SKM-1 (cell line): ENCODE measurements around the gene CDKAL1.

Experiments
- DNase-seq: peaks from one replicate; lab custom pipeline; 2025; ENCODE audit not compliant: unreplicated experiment; lab: John Stamatoyannopoulos, UW

CDKAL1 gene

GRCh38 chr6:20789162-20789561 is 254.9 kb downstream of the CDKAL1 start:
- no peak for DNase-seq

DNA sequence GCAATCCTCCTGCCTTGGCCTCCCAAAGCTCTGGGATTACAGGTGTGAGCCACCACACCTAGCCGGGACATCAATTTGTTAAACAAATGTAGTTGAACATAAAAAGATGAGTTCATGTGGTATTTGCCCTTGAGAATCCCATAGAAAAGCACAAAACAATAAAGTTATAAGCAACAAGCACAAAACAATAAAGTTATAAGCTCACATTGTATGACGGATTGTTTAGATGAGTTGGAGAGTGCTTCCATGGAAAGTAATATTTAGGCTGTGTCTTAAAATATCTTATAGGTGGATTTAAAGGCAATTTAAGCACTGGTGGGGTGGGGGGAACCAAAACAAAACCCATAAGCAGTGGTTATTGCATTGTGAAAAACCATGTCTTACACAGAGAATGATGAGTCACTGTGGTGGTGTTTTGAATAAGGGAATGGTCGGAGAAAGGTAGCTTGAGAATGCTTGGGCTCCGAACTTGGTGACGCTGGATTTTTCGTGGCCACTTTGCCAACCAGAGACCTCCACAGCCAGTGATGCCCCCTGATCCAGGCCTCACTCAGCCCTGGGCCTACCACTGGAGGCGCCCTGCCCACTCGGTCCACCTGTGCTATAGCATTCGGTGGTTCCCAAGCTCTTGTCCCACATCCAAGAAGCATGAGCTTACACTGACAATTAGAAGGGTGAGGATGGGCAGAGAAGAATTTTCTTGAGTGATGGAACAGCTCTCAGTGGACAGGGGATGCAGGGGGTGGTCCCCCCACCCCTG is 256.0 kb downstream of the CDKAL1 start:
- DNase-seq: no peak

- DNase-seq: no peak
These were observed 256.8 kb downstream of the CDKAL1 start for GRCh38 chr6:20791074-20791473.

DNA sequence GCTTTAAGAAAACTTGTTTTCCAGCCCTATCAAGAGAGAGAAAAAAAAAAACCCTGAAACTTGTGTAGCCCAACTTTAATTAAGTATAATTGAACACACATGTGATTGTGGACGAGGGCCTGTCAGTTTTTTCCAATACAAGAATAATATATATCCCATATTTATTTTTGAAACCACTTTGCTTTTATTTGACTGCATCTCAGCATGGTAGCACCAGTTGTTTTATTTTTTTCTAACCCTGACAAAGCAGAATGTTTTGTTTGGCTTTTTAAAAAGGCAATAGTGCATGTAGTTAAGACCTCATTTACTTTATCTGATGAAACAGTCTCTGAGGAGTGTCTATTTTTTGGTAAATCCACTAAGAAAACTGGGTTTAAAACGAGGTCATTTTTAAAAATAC is 257.7 kb downstream of the CDKAL1 start:
- DNase-seq: no peak

DNA sequence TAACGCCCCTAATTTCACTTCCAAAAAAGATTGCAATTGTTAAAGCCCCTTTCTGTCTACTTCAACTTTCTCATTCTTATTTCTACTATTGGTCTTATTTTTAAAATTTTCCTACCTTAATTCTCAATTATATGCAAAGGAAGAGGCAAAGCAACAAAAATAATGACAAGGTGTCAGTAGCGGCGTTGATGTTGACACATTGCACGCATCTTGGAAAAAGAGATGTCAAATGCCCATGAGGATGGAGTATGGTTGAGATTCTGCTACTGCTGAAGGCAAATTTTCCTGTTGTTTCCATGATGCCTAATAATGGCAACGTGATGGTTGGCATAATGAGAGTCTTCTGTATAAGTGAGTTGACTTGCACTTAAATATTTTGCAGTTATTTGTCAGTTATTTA is 258.9 kb downstream of the CDKAL1 start:
- no peak for DNase-seq

- no peak for DNase-seq
These were observed 263.3 kb downstream of the CDKAL1 start for GRCh38 chr6:20797597-20797996.

DNA sequence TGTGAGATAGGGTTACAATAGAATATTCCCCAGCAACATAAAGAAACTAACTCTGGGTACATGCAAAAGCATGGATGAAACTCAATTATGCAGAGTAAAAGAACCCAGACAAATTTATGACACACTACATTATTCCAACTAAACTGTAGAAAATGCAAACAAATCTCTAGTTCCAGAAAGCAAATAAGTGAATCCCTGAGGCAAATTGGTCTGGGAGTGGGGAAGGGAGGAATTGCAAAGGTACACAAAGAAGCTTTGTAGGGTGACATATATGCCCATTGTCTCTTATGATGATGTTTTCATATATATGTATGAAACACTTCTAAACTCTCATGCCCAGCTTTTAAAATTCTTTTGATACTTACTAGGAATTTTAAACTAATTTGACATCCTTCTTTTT is 266.0 kb downstream of the CDKAL1 start:
- no peak for DNase-seq

DNA sequence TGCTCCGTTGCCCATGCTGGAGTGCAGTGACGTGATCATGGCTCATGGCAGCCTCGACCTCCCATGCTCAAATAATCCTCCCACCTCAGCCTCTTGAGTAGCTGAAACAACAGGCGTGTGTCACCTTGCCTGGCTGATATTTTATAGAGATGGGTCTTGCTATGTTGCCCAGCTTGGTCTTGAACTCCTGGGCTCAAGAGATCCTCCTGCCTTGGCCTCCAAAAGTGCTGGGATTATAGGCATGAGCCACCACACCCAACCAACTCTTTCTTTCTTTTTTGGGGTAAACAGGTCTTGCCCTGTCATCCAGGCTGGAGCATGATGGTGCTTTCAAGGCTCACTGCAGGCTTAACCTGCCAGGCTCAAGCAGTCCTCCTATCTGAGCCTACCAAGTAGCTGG is 266.4 kb downstream of the CDKAL1 start:
- no peak for DNase-seq

DNA sequence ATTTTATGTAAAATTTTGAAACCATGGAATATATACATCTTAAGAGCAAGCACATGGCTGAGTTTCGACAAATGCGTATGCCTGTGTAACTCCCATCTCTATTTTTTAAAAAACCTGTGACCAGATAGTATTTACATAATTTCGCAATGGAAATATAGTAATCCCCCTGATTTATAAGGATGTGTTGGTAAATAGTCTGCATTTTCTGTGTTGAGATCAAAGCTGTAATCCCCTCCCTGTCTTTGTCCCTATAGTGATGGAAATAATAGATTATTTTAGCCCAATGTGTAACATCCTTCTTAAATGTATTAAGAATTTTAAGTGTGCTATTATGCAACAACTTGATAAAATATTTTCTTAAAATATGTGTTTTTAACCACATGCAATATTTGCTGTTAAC is 267.3 kb downstream of the CDKAL1 start:
- no peak for DNase-seq

GRCh38 chr6:20802596-20802995 is 268.3 kb downstream of the CDKAL1 start:
- DNase-seq: no peak

GRCh38 chr6:20805021-20805420 is 270.8 kb downstream of the CDKAL1 start:
- DNase-seq: no peak

DNA sequence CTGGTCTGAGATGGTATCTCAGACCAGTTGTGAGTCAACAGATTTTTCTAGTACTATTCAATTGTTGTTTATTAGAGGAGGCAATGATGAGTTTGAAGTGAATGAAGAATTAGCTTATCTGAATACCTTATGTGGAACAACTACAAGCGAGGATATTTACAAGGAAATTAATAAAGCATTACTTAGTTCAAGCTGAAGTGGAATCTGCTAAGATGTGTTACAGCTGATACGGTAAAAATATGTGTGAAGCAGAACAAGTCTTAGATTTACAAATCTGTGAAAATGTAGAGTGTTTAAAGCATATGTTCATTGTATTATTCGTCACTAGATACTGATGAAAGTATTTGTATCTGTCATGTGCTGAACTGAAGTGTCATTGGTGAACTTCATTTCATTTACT is 272.4 kb downstream of the CDKAL1 start:
- no peak for DNase-seq

DNA sequence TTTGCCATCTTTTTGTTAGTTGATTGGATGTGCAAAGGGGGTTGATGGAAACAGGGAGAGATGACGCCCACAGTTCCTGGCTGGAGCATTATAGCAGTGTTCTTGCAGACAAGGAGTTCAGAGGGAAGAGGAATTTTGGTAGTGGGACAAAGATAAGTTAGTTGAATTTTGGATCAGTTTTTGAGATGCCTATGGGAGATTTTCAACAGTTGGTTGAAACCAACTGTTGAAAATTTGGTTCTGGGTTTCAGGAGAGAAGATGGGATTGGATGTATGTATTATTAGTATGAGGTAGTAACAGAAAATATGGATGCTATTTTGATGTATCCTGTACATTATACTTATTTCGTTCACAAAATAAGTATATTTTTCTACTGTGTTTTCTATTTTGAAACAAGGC is 274.2 kb downstream of the CDKAL1 start:
- no peak for DNase-seq

- DNase-seq: no peak
These were observed 274.7 kb downstream of the CDKAL1 start for GRCh38 chr6:20808924-20809323.

DNA sequence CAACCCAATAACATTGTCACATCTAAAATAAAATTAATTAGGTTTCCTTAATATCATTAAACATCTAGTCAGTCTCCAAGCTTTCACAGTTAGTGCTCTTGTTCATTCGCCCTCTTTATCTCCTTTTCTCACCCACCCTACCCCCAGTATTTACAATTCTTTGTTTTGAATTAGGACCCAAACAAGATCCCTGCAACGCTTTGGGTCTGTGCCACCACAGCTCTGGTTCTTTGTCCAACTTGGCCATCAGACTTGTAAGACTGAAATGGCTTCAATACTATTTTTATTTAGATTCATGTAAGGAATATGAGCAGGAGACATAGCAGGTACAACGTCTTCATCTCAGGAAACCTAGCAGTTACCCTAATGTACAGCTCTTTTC is 276.5 kb downstream of the CDKAL1 start:
- no peak for DNase-seq

- no peak for DNase-seq
These were observed 277.0 kb downstream of the CDKAL1 start for GRCh38 chr6:20811109-20811761.

- no peak for DNase-seq
These were observed 278.5 kb downstream of the CDKAL1 start for GRCh38 chr6:20812776-20813175.

- DNase-seq: no peak
These were observed 280.2 kb downstream of the CDKAL1 start for GRCh38 chr6:20814494-20814893.

DNA sequence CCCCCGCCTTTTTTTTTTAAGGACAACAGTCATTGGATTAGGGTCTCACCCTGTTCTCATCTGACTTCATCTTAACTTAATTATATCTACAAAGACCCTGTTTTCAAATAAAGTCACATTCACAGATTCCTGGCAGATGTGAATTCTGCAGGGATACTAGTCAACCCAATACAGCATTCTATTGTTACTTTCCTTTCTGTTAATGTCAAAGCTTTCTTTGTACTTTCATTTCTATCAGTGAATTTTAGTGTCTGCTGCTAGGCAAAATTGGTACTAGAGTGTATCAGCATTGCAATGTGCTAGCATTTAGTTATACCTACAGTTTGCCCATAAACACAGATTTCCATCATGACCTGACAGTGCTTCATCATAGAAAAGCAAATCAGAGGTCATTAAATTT is 281.9 kb downstream of the CDKAL1 start:
- no peak for DNase-seq

DNA sequence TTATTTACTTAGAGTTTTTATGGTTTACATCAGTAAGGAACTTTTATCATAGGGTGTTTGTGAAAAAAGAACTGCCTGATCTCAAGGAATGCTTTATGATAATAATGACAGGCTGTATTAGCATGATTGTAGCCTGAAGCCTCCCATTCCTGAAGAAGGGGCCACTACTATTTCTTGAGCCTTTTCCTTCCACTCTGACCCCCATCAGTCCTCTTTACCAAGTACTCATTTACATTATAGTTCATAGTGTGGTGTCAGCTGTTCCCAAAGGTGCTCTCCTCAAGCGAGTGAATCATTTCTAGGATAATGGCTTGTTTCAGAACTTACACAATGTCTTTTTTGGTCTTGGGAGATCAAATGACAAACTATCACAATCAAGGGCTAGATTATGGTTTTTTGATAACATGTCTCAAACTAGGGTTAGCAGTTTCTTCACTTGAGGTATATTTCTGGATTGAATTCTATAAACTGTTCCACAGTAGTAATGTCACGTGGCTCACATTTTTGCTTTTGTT is 283.6 kb downstream of the CDKAL1 start:
- no peak for DNase-seq

DNA sequence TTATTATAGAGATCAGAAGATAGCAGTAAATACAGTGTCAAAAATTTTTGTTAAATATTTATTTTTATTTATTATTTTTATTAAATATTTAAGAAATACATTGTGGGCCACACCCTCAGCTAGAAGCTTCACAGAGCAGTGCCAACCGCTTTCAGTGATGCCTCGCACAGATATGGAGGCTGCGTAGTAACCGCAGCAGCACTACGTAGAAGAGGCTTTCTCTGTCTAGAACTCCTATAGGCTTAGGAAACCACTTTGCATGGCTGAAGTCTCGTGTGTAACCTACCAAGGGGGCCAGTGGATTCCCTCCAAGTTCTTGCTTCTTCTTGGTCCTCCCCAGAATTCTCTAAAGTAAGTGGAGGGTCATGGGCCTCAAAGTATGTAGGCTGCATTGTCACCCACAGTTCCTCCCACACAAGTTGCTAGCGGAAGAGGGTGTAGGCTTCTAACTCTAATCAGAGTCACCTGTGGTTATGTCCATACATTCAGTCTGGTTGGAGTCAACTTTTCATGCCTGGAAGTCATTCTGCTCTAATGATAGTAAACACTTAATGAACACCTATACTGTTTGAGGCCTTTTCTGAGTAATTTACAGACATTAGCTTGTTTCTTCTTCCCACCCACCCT is 285.6 kb downstream of the CDKAL1 start:
- no peak for DNase-seq

DNA sequence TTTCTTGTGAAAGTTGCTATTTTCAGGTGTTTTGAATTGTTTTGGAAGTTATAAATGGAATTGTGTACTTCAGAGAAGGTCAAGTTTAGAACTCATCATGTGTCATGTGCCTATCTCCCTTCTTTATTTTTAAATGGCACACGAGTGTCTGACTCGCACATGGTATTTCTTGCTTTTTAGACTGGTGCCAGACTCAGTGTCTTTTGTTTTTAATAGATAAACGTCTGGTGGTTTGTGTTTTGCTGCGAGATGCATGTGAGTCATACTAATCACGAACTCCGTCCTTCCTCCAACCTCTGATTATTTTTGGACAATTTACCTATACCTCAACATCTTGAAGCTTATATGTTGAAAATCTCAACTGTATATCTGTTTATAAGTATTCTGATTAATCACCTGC is 292.1 kb downstream of the CDKAL1 start:
- no peak for DNase-seq
